GM12873 (cell line): ENCODE data around the gene SCGB3A2.

Source experiments
- TF ChIP-seq, protein P1 (sequence below): IDR thresholded peaks from 2 replicates; pipeline ENCODE4 v1.5.1; 2012; ENCODE audit warnings: low read depth, mild to moderate bottlenecking, moderate library complexity, low read length, control low read depth; ENCODE audit not compliant: insufficient read depth; ENCODE audit errors: missing control alignments

Gene SCGB3A2

DNA sequence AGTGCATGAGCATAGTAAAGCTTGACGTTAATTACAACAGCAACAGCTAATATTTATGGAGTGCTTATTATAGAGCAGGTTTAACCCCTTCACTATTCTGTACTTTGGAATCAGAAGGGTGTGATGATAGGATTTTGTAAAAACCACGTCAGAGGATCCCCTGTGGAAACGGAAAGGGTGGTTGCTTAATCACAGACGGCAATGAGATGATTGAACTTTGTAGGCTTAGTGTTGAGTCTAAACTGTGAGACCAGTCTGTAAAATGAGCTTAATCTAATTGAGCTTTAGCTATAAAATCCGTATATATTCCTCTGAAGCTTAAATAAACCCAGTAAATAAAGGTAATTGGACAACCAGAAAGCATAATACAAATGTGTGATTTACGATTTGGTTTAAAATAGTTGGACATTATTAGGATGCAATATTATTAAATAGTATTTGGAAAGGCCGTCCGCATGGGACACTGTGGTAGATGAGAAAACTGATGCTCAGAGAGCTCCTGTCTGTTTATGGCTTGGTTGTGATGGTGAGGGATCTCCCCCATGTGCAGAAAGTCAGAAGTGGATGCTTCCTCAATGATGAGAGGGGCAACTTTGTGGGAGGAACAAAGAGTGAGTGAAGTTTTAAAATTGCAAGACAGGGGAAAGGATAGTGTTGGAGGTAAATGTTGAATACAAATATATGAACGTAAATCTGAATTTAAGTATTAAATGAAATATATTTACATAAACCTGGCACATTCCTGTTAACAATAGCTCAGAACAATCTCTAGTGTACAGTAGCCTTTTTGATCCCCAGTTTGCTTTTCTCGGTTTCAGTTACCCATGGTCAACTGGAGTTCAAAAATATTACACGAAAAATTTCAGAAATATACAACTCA is 23.4 kb upstream of the SCGB3A2 start:
- TF ChIP-seq, protein P1, sequence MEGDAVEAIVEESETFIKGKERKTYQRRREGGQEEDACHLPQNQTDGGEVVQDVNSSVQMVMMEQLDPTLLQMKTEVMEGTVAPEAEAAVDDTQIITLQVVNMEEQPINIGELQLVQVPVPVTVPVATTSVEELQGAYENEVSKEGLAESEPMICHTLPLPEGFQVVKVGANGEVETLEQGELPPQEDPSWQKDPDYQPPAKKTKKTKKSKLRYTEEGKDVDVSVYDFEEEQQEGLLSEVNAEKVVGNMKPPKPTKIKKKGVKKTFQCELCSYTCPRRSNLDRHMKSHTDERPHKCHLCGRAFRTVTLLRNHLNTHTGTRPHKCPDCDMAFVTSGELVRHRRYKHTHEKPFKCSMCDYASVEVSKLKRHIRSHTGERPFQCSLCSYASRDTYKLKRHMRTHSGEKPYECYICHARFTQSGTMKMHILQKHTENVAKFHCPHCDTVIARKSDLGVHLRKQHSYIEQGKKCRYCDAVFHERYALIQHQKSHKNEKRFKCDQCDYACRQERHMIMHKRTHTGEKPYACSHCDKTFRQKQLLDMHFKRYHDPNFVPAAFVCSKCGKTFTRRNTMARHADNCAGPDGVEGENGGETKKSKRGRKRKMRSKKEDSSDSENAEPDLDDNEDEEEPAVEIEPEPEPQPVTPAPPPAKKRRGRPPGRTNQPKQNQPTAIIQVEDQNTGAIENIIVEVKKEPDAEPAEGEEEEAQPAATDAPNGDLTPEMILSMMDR: no peak

DNA sequence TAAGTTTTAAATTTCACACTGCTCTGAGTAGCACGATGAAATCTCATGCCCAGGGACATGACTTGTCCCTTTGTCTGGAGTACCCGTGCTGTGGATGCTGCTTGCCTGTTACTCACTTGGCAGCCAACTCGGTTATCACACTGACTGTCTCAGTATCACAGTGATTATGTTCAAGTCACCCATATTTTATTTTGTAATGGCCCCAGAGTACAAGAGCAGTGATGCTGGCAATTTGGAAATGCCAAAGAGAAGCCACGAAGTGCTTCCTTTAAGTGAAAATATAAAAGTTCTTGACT is 22.8 kb upstream of the SCGB3A2 start:
- TF ChIP-seq, protein P1: no peak

DNA sequence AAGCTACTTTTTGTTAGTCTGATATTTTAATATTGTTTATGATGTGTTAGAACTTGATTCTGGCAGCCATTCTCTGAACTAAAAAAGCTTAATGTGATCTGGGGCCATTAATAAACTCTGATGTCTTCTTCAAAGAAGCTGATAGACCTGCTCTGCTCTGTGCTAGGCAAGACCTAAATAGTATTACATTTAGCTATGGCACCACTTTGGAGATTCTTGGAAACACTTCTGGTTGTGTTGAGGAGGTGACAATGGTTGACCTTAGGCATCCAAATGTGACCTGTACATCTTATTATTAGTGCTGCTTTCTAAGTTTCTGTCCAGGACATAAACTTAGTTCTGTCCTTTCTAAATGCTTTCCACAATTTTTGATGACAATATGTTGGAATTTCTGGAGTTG is 21.7 kb upstream of the SCGB3A2 start:
- TF ChIP-seq, protein P1: no peak

DNA sequence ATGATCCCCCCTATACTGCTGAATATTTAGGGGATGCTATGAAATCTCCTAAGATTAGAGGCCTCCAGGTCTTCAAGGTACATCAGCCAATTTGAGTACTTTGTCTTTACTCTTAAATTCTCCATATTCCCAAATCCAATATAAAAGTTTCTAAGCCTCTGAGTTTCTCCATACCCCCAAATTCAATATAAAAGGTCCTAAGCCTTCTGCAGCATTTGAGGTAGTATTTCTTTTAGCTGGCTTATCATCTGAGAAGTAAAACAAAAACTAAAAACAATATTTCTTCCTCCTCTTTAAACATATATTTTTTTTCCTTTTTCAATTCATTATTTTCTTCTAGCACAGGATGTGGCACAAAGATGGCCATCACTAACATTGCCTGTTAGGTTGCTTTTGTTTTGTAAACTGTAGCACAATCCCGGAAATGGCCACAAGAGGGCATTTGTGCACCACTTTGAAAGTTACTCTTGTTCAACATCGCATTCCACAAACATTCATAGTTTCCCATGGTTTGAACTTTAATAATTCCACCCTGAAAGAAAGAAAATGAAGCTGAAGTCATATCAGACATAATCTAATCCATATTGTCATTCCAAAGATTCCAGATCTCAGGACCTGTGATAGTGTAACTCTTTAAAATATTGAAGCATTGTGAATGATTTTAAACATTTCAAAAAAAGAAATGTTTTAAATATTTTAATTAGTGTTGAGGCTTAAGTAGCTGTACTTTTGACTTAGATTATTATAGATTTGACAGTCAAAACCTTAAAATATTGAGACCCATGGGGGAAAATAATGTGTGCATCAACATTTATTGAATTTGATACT is 21.0 kb upstream of the SCGB3A2 start:
- TF ChIP-seq, protein P1: peak; percentile 77

DNA sequence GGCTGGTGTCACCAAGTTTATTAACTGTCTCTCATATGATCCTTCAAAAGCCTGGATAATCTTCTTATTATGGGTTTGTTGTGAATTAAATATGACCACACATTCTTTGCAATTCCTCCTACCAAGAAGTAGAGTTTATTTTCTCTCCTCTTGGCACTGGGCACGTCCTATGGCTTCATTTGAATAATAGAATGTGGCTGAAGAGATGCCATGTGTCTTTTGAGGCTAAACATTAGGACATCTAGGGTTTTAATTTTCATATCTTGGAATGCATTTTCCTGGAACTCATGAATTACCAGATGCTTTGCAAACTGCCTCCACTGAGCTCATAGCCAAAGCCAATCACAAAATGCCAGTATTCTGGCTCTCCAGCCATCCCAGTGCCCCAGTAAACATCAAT is 19.9 kb upstream of the SCGB3A2 start:
- TF ChIP-seq, protein P1: no peak

DNA sequence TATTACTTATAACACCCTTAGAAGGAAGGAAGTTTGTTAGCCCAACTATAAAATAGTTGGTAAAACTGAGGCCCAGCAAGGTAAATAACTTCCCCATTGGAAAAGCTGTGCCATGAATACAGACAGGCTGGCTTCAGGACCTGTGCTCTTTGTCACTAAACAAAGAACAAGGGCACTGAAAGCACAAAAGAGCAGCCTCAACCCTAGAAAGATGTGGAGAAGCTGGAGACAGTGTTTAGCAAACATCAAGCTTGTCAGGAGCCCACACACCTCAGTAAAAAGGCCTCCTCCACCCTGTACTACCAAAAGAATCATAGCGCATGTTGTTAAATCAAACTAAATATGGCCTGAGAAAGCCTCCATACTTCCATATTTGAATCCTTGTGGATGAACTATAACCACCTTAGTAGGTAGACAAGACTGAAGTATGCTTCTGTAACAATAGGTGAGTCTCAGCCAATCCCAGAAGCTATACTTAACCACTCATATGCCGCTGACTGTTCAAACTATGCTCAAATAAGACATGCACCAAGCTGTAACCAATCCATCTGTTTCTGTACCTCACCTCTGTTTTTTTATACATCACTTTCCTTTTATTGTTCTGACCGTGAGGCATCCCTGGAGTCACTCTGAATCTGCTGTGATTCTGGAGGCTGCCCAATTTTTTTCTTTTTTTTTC is 18.4 kb upstream of the SCGB3A2 start:
- TF ChIP-seq, protein P1: no peak

DNA sequence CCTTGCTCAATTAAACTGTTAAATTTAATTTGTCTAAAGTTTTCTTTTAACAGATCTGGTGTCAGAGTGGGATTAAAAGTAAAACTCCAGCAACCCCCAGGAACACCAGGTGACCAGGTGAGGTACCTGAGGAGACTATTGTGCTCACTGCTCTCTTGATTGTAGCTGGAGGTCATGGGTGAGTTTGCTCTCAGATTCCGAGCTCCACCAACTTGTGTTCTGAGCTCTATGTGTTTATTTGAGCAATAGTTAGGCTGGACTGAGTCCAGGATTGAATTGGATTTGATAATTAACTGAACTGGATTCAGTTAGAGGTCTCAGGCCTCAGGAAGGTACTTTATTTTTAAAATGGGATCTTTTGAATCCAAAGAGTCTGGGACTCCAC is 17.9 kb upstream of the SCGB3A2 start:
- TF ChIP-seq, protein P1: no peak
